Adrenal gland (tissue), 5 donors: ENCODE measurements around the gene DHDH.
"Not testable (repeated sequence)": the region's sequence is repeated elsewhere in the genome, so short reads cannot be mapped to it uniquely, and the experiment has no call there.

Source experiments
- CTCF ChIP-seq, 6 experiments: fragments of 450-650 bp in 4 of 6; fragments of 200-600 bp in 2 of 6; sonication (generic) in 1 of 6; IDR thresholded peaks; 1 replicate in 5 of 6; 2 replicates in 1 of 6; pipeline versions ENCODE4 v1.5.1 to v1.8.0; 2016 to 2021; ENCODE audit warnings: antibody characterized with exemption in 6 of 6, mild to moderate bottlenecking in 2 of 6, moderate library complexity in 1 of 6
- POLR2A ChIP-seq, 2 donors: fragments of 450-650 bp; IDR thresholded peaks; one replicate each; pipeline ENCODE4 v1.6.1; 2017; ENCODE audit warnings: antibody characterized with exemption in 2 of 2, mild to moderate bottlenecking in 2 of 2, moderate library complexity in 1 of 2
- donor health status: DM: no; HTN: no; CAD: no.

DNA sequence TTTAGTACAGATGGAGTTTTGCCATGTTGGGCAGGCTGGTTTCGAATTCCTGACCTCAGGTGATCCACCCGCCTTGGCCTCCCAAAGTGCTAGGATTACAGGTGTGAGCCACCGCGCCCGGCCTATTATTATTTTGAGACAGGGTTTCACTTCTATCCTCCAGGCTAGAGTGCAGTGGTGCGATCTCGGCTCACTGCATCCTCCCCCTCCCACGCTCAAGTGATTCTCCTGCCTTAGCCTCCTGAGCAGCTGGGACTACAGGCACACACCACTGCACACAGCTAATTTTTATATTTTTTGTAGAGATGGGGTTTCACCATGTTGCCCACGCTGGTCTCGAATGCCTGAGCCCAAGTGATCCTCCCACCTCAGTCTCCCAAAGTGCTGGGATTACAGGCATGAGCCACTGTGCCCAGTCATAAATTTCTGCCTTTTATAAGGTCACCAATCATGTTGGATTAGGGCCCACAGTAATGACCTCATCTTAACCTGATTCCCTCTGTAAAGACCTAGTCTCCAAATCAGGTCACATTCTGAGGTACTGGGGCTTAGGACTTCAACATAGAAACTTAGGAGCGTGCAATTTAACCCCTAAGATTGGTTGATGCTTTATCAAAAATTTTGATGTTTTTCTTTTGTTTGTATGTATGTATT lies 23.9 kb upstream of the DHDH start:
- not testable (repeated sequence) for TF ChIP-seq CTCF, POLR2A (IDR thresholded peaks at IDR 0.05)
